ENCODE results near the gene TSC2.
"Not testable (repeated sequence)": the region's sequence is repeated elsewhere in the genome, so short reads cannot be mapped to it uniquely, and the experiment has no call there.

Gene TSC2

DNA sequence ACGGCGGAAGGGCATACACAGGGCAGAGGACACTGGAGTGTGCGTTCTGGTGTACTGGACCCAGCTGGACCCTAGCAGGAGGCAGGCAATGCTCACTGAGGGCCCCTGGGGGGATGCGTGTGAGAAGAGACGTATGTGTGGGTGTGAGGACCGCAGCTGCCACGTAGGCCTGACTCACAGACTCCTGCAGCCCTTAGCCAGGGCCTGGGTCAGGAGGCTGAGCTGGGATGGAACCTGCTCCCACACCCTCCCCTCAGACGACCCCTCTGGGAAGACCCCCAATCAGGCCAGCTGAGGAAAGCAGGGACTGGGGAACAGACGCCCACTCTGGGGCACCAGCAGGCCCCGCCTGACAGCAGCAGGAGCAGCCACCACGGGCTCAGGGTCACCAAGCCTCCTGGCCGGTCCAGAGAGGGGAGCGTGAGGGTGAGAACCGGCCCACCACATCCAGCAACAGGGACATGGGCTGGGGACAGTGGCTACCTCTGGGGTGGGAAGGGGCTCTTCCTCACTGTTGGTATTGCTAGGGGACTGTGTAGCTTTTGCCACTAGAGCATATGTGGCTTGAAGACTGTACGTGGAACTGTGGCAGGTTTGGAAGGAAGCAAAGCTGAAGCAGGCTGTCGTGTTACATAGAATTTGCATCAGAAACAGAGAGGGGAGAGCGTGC, 59.5 kb downstream of the TSC2 start:
- DNase-seq, result not testable (repeated sequence)

DNA sequence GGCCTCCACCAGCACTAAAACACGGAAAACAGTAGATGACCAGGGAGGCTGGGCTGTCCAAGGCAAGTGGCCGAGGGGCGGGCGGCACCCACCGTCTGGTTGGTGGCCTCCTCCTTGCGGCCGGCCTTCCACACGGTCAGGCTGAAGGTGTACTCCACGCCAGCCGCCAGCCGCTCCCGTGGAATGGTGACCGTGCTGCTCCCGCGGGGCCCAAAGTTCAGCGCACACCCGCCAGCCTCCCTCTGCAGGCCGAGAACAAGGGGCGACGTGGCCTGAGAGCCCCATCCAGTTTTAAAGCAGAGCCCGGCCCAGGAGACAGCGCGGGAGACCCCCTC, 60.0 kb downstream of the TSC2 start:
- not testable (repeated sequence) for DNase-seq

DNA sequence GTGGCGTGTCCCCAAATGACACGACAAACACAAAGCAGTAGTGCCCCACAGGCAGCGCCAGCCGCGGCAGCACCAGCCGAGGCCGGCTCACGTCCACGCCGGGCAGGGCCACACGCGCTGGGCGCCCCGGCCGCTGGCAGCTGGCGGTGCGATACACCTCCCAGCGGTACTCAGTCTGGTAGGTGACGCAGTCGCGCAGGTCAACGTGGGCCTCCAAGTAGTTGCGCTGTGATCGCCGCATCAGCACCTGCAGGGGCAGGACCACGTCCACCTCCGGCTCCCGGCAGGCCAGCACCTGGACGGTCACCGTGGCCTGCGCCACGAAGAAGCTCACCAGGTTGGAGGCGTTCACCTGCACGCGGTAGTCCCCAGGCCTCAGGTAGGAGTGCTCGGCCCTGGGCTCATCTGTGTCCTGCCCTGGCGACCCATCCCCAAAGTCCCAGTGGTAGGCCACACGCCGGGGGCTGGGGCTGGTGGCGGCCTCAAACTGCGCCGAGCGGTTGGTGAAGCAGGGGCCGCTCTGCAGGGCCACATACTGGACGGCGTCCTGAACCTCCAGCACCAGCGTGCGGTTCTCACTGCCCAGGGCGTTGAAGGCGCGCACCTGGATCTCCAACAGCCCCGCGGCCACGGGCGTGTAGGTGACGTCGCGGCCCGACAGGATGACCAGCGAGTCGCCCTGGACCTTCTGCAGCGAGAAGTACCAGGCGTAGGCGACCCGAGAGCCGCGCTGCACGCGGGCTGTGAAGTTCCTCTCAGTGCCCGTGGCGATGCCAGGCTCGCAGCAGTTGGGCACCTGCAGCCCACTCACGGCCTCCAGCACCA, 60.9 kb downstream of the TSC2 start:
- not testable (repeated sequence) for DNase-seq

DNA sequence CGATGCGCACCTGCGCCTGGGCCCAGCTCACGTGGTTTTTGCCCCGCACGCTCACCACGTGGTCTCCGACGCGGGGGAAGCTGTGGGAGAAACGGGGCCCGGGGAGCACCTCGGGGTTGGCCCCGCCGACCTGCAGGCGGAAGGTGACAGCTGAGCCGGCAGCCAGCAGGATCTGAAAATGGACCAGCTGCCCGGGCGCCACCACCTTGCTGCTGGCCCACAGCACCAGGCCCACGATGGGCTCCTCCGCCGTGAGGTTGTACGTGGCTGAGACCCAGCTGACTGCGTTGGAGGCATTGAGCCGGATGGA, 61.4 kb downstream of the TSC2 start:
- not testable (repeated sequence) for DNase-seq

DNA sequence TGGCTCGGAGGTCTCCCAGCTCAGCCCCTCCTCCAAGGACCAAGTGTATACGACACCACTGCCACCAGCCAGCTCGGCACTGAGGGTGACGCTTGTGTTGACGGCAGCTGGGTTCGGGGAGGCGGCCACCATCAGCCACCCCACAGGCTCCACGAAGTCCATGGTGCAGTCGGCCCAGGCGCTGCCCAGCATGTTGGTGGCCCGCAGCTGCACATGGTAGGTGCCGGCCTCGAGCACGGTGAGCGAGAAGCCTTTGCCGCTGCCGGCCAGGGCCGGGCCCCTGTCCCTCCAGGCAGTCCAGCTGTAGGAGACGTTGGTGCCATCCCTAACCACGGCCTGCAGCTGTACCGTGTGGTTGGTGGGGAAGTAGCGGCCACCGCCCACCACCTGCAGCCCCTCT, 62.1 kb downstream of the TSC2 start:
- DNase-seq, result not testable (repeated sequence)

DNA sequence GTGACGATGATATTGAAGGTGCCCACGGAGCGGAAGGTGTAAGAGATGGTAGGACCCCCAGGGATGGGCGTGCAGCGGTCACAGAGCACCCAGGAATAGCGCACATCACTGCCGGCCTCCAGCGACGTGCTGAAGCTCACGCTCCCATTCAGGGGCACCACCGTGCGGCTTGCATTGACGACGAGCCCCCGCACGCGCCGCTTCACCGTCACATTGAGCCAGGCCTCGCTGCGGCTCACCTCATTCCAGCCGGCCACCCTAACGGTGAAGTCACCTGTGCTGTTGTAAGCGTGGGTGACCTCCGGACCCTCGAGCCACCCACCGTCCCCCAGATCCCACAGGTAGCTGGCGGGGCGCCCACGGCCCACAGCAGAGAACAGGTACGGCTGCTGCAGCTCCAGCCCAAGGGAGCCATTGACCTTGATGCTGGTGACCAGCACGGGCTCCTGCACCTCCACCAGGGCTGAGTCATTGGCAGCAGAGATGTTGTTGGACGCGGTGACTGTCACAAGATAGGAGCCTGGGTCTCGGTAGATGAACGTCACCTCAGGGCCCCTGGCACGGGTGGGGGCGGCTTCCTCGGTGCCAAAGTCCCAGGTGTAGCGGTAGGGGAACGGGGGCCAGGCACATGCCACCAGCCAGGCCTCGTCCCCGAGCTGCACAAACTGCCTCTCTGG, 62.7 kb downstream of the TSC2 start:
- DNase-seq, result not testable (repeated sequence)

DNA sequence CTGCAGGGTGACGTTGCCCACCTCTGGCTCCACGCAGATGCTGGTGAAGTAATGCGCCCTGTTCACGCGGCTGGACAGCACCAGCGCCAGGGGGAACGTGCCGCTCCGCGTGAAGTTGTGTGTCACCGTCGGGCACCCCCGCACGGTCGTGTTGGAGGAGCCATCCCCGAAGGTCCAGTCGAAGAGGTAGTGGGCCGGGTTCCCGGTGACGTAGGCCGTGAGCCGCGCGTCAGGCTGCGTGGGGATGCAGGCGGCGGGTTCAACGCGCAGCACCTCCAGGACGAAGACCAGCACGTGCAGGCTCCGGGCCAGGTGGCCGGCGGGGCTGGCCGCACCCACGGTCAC, 63.2 kb downstream of the TSC2 start:
- DNase-seq, result not testable (repeated sequence)

DNA sequence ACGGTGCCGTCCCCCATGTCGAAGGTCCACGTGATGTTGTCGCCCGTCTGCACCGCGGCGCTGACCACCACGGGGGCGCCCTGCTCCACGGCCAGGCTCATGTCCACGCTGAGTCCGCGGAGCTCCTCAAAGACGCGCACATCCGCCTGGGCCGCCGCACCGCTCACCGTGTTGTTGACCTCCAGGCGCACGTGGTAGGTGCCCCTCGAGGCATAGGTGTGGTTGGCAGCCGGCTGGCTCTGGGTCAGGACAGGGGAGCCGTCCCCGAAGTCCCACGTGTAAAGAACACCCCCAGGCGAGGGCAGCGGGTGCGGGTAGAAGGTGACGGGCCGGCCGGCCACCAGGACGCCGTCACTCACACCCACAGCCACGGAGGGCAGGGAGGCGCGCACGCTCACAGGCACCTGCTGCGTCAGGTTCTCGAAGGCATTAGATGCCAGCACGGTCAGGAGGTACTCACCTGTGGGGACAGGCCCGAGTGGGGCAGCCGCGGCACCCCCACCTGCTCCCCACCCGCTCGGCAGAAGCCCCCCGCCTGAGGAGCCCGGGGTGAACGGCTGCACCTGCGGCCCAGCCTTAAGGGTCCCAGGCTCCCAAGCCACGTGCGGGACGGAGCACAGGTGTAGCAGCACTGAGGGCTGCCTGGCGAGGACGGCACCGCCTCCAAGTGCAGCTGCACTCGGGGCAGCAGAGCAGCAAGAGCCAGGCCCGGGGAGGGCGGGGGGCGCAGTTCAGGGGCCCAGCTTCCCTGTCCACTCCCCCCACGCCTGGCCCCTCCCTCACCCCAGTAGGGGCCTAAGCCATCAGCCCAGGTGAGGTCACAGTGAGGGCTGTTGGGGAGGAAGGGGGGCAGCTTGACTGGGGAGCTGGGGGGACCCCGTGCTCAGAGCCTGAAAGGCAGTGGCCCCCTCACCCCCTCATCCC, 63.9 kb downstream of the TSC2 start:
- not testable (repeated sequence) for DNase-seq

DNA sequence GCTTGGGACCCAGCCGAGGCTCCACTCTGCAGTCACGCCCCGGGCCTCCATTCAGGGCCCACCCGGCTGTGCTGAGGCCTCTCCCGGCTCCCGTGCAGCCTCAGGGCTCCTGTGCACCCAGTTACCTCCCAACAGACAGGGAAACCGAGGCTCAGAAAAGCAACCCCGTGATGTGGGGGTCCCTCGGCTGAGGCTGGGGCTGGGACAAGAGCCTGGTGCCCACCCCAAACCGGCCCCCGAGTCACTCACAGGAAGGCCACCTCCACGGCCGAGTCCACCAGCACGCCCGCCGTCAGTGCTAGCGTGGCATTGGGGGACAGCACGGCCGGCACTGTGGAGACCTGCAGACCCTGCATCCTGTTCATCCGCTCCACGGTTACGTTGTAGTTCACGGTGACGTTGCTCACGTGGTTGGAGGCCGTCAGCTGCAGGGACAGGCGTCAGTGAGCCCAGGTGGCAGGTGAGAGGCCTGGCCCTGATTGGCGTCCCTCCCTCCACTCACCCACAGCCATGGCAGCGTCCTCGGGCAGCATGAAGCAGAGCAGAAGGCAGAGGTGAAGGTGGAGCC, 64.8 kb downstream of the TSC2 start:
- DNase-seq, result not testable (repeated sequence)

DNA sequence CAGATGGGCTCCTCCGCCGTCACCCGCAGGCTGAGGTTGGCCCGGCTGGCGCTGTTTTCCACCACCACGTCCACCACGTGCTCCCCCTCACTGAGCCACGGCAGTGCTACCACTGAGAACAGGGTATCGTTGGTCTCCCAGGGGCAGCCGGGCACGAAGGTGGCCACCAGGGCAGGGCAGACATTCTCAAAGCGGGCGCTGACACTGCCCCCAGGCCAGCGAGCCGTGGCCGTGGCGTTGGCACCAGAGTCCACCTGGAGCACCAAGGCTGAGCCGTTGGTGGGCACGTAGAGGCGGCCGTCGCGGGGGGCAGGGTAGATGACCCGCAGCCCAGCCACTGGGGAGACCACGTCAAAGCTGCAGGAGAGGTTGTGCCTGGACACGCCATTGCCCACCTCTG, 66.4 kb downstream of the TSC2 start:
- not testable (repeated sequence) for DNase-seq

DNA sequence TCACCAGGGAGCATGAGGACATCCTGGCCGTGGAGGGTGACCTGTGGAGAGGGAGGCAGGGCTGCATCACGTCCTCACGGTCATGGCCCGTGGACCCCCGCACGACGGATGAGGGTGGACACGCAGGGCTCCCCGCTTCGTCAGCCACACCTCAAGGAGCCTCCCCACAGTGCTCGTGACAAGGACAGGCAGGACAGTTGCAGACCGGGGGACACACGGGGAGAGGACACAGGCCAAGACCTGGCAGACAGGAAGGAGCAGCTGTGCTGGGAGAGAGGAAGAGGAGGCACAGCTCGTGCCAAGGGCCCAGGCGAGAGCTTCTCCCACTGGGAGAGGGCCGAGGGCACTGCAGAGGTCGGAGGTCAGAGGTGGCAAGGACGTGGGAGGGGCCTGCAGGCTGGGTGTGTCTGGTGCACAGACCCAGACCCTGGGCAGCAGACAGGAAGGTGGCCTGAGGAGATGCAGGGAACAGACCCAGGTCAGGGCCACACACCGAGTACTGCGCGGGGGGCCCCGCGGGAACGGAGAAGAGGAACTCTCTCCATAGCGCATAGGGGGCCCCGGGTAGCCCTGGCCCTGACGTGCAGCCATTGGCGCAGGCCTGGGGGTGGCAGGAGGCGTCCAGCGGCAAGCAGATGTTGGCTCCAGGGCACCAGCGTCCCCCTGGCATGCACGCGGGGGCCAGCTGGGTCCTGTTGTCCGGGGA, 67.3 kb downstream of the TSC2 start:
- DNase-seq, result not testable (repeated sequence)

DNA sequence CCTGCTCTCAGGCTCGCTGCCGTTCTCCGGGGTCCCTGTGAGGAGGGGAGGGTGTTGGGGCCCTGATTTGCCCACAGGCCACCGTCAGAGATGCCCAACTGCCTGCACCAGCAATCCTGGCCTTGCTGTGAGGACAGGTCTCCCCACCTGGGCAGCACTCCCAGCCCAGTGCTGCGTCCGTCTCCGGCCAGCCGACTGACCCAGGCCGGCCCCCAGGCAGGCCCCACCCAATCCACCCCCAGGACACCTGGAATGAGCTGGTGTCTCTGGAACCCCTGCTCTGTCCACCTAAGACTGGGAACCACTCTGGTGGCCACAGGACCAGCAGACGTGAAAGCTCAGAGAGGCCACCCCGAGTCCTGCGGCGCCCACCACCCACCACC, 67.8 kb downstream of the TSC2 start:
- no peak for DNase-seq

DNA sequence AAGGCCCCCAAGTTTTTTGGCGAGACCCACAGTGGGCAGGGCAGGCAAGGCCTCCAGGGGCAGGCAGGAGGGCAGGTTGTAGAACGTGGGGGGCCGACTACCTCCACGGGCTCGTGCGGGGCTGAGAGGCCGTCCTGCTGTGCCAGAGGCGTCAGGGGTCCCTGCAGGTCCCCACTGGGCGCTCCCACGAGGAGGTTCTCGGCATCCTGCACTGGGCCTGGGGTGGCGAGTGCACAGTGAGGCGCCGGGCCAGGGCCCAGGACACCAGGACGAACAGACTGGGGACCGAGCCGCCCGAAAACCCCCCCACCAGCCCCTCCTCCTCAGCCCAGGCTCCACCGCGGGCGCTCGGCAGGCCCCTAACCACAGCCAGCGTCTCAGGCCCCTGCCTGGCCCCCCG, 68.6 kb downstream of the TSC2 start:
- not testable (repeated sequence) for DNase-seq

DNA sequence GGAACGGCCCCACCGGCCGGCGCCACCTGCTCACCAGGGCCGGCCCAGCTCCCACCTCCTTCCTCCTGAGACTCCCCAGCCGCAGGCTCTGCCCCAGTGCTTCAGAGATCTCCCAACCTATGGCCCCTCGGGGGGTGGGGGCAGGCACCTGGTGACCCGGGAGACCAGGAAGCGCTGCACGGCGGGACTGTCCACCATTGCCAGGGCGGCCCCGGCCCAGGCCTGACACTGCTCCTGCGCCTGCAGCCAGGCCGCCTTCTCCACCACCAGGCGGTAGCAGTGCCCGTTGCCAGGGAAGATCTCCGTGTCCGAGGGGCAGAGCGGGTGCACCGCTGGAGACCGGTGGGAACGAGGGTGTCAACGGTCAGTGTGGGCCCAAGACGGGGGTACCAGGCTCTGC, 69.6 kb downstream of the TSC2 start:
- DNase-seq, result not testable (repeated sequence)

DNA sequence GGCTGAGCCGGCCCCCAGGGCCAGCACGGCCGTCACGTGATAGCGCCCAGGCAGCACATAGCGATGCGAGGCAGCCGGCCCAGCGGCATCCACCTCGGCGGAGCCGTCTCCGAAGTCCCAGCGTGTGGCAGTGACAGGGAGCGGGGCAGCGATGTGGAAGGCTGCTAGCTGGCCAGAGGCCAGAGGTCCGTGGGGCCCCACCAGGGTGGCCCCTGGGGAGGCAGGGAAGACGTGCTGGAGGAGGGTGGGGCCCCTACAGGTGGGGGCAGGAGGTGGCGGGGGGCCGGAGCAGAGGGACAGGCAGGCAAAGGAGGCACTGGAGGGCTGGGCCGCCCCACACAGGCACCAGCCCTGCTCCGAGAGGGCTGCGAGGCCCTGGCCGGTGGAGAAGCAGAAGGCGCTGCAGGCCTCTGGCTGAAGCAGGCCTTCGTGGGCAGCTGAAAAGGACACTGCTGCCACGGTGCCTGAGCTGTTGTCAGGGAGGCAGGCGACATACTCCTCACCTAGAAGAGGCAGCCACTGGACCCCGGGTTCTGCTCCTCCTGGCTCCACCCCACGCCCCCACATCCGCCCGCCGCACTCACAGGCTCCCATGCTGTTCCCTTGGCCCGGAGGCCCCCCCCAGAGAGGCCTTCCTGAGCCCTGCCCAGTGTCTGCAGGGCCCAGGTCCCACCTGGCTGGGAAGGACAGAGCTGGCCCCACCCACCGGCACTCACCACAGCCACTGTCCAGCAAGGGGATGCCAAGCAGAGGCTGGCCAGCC, 70.4 kb downstream of the TSC2 start:
- not testable (repeated sequence) for DNase-seq

DNA sequence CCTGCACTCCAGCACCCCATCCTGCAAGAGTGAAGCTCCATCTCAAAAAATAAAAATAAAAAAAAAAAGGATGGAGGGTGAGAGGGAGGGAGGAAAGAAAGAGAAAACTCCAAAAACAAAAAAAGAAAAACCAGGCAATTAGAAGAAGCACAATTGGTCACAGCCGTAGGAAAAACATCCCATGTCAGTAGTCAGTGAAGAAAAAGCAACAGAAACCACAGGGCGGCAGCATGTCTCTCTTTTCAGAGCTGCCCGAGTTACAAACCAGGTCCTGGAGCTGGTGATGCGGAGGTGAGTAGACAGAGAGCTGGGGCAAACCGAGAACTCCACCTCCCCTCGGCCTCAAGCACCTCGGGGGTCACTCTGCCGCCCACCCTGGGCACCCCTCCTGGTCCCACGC, 73.5 kb downstream of the TSC2 start:
- peak; percentile 19 to 28 (median 28) for DNase-seq

DNA sequence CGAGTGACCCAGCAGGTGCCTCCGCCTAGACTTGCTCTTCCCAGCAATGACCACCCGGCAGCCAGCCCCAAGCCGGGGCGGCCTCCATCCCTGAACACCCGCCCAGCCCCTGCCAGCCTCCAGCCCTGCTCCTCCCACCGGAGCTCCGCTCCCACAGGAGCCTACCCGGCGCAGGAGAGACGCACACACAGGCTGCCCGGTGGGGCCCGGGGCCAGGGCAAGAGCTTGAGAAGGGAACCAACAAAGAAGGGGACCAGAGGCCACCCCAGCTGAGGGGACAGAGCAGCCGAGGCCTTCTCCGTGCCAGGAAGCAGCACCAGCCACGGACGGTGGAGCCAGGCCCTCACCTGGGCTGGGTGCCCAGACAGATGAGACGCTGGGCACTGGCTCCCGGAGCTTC, 74.1 kb downstream of the TSC2 start:
- no peak for DNase-seq

DNA sequence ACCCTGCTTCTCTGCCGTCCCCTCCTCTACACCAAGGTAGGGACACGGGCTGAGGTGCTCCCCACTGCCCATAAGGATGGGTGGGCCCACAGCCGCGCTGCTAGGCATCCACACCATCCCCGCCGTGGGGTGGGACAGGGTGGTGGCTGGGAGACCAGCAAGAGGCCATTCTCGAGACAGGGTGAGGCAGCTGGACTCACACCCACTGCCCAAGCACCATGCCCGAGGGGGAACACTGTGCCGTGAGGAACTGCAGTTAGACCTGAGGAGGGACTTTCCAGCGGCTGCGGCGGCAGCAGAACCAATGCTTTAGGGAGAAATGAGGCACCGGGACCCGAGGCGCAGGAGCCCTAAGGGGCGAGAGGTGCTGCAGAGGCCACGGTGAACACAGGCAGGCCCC, 74.6 kb downstream of the TSC2 start:
- no peak for DNase-seq

DNA sequence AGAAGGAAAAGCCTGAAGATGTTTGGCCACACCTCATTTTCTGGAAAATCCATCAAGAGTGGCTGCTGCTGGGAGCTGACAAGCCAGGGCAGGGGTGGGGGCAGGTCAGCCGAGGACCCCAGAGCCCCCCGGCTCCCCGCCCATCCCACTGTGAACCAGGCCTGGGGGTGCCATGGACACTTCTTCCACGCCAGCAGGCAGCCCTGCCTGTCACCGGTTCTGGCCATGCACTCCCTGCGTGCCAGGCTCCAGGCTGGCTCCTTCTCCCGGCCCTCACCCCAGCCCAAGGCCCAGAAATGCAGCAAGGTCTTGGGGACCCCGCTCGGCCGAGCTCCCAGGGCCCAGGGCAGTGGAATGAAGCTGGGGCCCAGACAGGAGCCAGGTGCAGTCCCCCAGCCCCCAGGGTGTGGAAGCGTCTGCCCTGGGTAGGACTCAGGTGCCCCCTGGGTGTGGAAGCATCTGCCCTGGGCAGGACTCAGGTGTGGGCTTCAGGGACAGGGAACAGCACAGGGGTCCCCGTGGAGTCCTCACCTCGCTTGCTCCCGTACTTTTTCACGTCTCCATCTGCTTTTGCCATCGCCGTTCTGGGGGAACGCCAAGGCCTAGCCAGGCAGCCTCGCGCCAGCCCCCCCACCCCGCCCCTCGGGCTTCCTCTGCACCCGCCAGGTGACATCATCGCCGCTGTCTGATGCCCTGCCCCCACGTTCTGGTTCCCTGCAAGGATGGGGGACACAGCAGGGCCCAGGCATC, 75.3 kb downstream of the TSC2 start:
- not testable (repeated sequence) for DNase-seq

DNA sequence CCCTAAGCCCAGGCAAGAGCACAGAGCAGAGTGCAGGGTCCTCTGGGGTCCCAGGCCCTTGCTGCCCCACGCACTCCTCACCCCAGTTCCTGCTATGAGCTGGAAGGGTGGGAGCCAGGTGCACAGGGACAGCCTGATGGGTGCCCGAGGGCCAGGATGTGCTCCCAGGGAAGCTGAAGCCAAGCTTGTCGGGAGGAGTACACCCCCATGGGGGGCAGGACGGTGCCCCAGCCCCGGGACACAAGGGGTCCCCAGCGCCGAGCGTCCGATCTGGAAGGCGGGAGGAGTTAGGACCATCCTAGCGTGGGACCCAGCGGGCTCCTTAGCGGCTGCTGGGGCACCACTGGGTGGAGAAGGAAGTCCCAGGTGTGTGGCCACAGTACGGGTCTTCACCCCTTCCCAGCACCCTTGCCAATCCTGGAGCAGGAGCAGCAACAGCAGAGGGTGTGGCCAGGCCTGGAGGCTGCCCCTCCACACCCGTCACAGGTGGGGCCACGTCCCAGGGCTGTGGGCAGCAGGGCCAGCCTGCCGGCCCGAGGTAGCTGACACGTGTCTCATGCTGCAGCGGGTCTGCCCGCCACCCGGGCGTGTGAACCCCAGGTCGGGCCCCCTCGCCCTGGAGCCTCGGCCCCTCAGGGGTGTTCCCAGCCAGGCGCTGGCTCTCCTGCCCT, 76.1 kb downstream of the TSC2 start:
- DNase-seq, result not testable (repeated sequence)
